RWPE2 (cell line): Measurements from ENCODE around the gene ACBD7.

Source experiments
- ATAC-seq: fragments of 200-7000 bp; cut with Tn5 transposase; 3 replicates; pipeline ENCODE4 v1.9.1; 2021; ENCODE audit warnings: low read depth
- DNase-seq: peaks from one replicate; pipeline ENCODE4 v3.0.0-alpha.2; 2020; ENCODE audit warnings: low spot score
- H3K27ac ChIP-seq: fragments of 450-650 bp; 2 replicates; pipeline ENCODE4 v1.5.1; 2017; ENCODE audit warnings: mild to moderate bottlenecking; ENCODE audit not compliant: poor library complexity, severe bottlenecking
- H3K27me3 ChIP-seq: fragments of 250-450 bp; sonication (Bioruptor Pico); 2 replicates; pipeline ENCODE4 v1.5.1; 2021; ENCODE audit warnings: mild to moderate bottlenecking, moderate library complexity; ENCODE audit not compliant: insufficient read depth, poor library complexity, severe bottlenecking
- H3K36me3 ChIP-seq: fragments of 250-450 bp; sonication (Bioruptor Pico); 2 replicates; pipeline ENCODE4 v1.5.1; 2020; ENCODE audit warnings: low read depth, mild to moderate bottlenecking, moderate library complexity
- H3K4me1 ChIP-seq: fragments of 250-450 bp; sonication (Bioruptor Pico); 2 replicates; pipeline ENCODE4 v1.5.1; 2021; ENCODE audit warnings: mild to moderate bottlenecking, moderate library complexity; ENCODE audit not compliant: insufficient read depth, poor library complexity, severe bottlenecking
- H3K4me3 ChIP-seq: fragments of 250-450 bp; sonication (Bioruptor Pico); 2 replicates; pipeline ENCODE4 v1.5.1; 2021; ENCODE audit warnings: mild to moderate bottlenecking, moderate library complexity; ENCODE audit not compliant: severe bottlenecking
- H3K9me3 ChIP-seq: fragments of 250-450 bp; sonication (Bioruptor Pico); 2 replicates; pipeline ENCODE4 v1.5.1; 2021; ENCODE audit warnings: mild to moderate bottlenecking, moderate library complexity; ENCODE audit not compliant: severe bottlenecking
- CTCF ChIP-seq: fragments of 450-650 bp; IDR thresholded peaks from one replicate; pipeline ENCODE4 v1.5.1; 2017; ENCODE audit warnings: mild to moderate bottlenecking, moderate library complexity; ENCODE audit not compliant: poor library complexity, severe bottlenecking

Gene ACBD7

GRCh38 chr10:15037691-15038090, 50.9 kb downstream of the ACBD7 start:
- DNase-seq (no peak), ATAC-seq (no peak)
- Histone ChIP-seq H3K9me3 (no peaks in the 10 kb centered on the region), H3K36me3 (no peaks in the 10 kb centered on the region), H3K27ac (no peak overlapping the region), H3K4me3 (no peak overlapping the region), H3K4me1 (no peaks in the 10 kb centered on the region), H3K27me3 (no peaks in the 10 kb centered on the region)
- no peak for TF ChIP-seq CTCF

GRCh38 chr10:15035385-15036301, 52.9 kb downstream of the ACBD7 start:
- ATAC-seq (no peak), DNase-seq (no peak)
- no peaks in the 10 kb centered on the region for H3K4me1 ChIP-seq
- no peaks in the 10 kb centered on the region for H3K27me3 ChIP-seq
- no peak overlapping the region for H3K4me3 ChIP-seq
- H3K36me3 ChIP-seq = no peaks in the 10 kb centered on the region
- no peaks in the 10 kb centered on the region for H3K9me3 ChIP-seq
- H3K27ac ChIP-seq = no peak overlapping the region
- no peak for TF ChIP-seq CTCF

GRCh38 chr10:15027741-15028140, 60.8 kb downstream of the ACBD7 start:
- H3K9me3 ChIP-seq = no peaks in the 10 kb centered on the region
- no peak overlapping the region for H3K4me3 ChIP-seq
- no peaks in the 10 kb centered on the region for H3K4me1 ChIP-seq
- H3K27ac ChIP-seq = no peak overlapping the region
- DNase-seq (no peak), ATAC-seq (no peak)
- no peak for TF ChIP-seq CTCF
- H3K36me3 ChIP-seq = no peaks in the 10 kb centered on the region
- no peaks in the 10 kb centered on the region for H3K27me3 ChIP-seq
